ENCODE measurements around the gene ACOXL.
"Not testable (repeated sequence)": the region's sequence is repeated elsewhere in the genome, so short reads cannot be mapped to it uniquely, and the experiment has no call there.

ACOXL gene

DNA sequence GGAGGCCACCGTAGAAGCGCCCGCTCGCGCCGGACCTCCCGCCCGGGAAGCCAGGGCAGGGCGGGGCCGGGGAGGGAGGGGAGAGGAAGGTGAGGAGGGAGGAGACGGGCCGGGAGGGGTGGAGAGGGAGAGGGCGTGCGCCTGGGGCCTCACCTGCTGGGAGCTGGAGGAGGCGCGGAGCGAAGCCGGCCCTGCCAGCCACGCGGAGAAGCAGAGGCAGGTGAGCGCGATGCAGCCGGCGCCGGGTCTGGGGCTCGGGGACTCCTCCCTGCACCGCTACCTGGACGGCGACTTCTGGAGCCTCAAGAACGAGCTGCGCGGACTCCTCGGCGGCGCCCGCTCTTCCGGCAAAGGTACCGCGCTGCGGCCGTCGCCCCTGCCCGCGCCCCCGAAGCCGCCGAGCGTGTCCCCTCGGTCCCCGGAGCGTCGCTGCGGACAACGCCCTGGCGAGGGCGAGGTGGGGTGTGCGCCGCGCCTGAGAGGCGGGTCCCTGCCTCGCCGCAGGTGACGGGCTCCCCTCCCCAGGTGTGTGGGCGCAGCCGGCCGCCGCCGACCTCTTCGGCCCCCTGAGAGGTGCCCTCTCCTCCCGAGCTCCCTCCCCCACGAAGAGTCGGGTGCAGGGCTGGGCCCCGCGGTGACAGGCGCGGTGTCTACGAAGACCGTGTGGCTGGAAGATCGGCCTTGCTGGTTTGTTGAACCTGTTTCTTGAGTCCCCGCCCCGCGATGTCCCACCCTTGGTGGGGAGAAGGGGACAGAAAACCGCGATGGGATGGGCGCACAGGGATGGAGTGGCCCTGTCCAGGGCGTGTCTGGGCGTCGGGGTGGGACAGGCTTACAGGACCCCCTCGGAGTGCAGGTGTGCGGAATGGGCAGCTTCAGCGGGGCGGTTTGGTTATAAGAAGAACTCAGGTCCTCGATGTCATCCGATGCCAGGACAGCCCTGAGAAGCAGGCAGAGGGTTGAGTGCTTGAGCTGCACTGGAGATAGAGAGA lies at the start of gene ACOXL:
ACOXL (plus strand) TSS at position 152 of the 992 bp plus-strand sequence. CDS start 35,817 bp downstream, outside the sequence.
- peaks cover 1% of the 10 kb centered on the region; the same call in 1 of the 2 replicates for H3K27me3 ChIP-seq (replicated peaks; ENCODE audit: control insufficient read depth, insufficient read depth, low read length)
- no peak for DNase-seq (ENCODE audit: extremely low read depth, insufficient read length)
- peak within 1 kb of the TSS; percentile 40 for H3K4me3 ChIP-seq (replicated peaks; ENCODE audit: low read depth, low read length)

DNA sequence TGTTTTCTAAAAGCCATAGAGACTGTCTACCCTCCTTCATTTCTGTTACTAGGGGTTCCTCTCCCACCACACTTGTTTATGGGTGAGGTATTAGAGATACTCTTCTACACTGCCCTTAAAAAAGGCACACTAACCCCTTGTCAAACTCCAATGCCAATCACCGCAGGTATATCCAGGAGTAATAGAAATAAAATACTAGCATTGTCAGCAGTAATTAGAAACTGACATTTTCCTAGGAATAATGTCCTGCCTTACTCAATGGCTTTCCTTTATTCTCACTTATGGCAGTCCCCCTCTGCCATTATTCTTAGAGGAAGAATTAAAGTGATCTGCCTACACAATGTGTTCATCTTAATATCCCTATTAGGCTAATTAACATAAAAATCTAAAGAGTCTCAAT lies 49.5 kb upstream of the ACOXL start:
- Histone ChIP-seq H3K27me3 (replicated peaks; ENCODE audit: control insufficient read depth, insufficient read depth, low read length) (no peaks in the 10 kb centered on the region), H3K4me3 (replicated peaks; ENCODE audit: low read depth, low read length) (no peak overlapping the region), H3K36me3 (ENCODE audit: control insufficient read depth, insufficient read depth, low read length) (no peaks in the 10 kb centered on the region)
- no peak for DNase-seq (ENCODE audit: extremely low read depth, insufficient read length)
- TF ChIP-seq, protein P1, sequence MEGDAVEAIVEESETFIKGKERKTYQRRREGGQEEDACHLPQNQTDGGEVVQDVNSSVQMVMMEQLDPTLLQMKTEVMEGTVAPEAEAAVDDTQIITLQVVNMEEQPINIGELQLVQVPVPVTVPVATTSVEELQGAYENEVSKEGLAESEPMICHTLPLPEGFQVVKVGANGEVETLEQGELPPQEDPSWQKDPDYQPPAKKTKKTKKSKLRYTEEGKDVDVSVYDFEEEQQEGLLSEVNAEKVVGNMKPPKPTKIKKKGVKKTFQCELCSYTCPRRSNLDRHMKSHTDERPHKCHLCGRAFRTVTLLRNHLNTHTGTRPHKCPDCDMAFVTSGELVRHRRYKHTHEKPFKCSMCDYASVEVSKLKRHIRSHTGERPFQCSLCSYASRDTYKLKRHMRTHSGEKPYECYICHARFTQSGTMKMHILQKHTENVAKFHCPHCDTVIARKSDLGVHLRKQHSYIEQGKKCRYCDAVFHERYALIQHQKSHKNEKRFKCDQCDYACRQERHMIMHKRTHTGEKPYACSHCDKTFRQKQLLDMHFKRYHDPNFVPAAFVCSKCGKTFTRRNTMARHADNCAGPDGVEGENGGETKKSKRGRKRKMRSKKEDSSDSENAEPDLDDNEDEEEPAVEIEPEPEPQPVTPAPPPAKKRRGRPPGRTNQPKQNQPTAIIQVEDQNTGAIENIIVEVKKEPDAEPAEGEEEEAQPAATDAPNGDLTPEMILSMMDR (IDR thresholded peaks at IDR 0.05; ENCODE audit: insufficient read depth, low read length, poor library complexity, severe bottlenecking): no peak

More for the DNA sequence above, at the start of gene ACOXL:
- H3K36me3 ChIP-seq (ENCODE audit: control insufficient read depth, insufficient read depth, low read length): no peaks in the 10 kb centered on the region
- TF ChIP-seq, protein P1 (IDR thresholded peaks at IDR 0.05; ENCODE audit: insufficient read depth, low read length, poor library complexity, severe bottlenecking): no peak

GRCh38 chr2:110687775-110688484 lies 44.4 kb upstream of the ACOXL start:
- H3K4me3 ChIP-seq (replicated peaks; ENCODE audit: low read depth, low read length); DNase-seq (ENCODE audit: extremely low read depth, insufficient read length); H3K36me3 ChIP-seq (ENCODE audit: control insufficient read depth, insufficient read depth, low read length); H3K27me3 ChIP-seq (replicated peaks; ENCODE audit: control insufficient read depth, insufficient read depth, low read length): not testable (repeated sequence)

GRCh38 chr2:110688594-110689091 lies 43.7 kb upstream of the ACOXL start:
- DNase-seq (ENCODE audit: extremely low read depth, insufficient read length): no peak
- TF ChIP-seq, protein P1 (IDR thresholded peaks at IDR 0.05; ENCODE audit: insufficient read depth, low read length, poor library complexity, severe bottlenecking): no peak
- H3K27me3 ChIP-seq (replicated peaks; ENCODE audit: control insufficient read depth, insufficient read depth, low read length): no peaks in the 10 kb centered on the region

GRCh38 chr2:110690083-110690965 lies 42.0 kb upstream of the ACOXL start:
- TF ChIP-seq, protein P1 (IDR thresholded peaks at IDR 0.05; ENCODE audit: insufficient read depth, low read length, poor library complexity, severe bottlenecking): no peak
- no peak for DNase-seq (ENCODE audit: extremely low read depth, insufficient read length)
- H3K4me3 ChIP-seq (replicated peaks; ENCODE audit: low read depth, low read length): no peak overlapping the region
- no peaks in the 10 kb centered on the region for H3K36me3 ChIP-seq (ENCODE audit: control insufficient read depth, insufficient read depth, low read length)
- no peaks in the 10 kb centered on the region for H3K27me3 ChIP-seq (replicated peaks; ENCODE audit: control insufficient read depth, insufficient read depth, low read length)

More at GRCh38 chr2:110688594-110689091, 43.7 kb upstream of the ACOXL start:
- Histone ChIP-seq H3K36me3 (ENCODE audit: control insufficient read depth, insufficient read depth, low read length) (no peaks in the 10 kb centered on the region), H3K4me3 (replicated peaks; ENCODE audit: low read depth, low read length) (no peak overlapping the region)

Data from GM06990 (cell line).